Panc1 (cell line): ENCODE measurements around the gene CLCN6.

Experiments
- CTCF ChIP-seq: fragments of 450-650 bp; IDR thresholded peaks from 2 replicates; pipeline ENCODE4 v1.5.1; 2017; ENCODE audit warnings: mild to moderate bottlenecking
- POLR2AphosphoS5 ChIP-seq: IDR thresholded peaks from 2 replicates; pipeline ENCODE4 v1.6.1; 2012; ENCODE audit warnings: mild to moderate bottlenecking, low read depth, low read length, moderate library complexity
- REST ChIP-seq, 2 experiments: IDR thresholded peaks; 2 replicates each; pipeline ENCODE4 v1.6.1; 2011 to 2012; ENCODE audit warnings: low read depth in 2 of 2, control low read depth in 1 of 2, low read length in 1 of 2, mild to moderate bottlenecking in 1 of 2, moderate library complexity in 1 of 2; ENCODE audit not compliant: insufficient read depth in 1 of 2
- TCF7L2 ChIP-seq: IDR thresholded peaks from 2 replicates; pipeline ENCODE4 v1.6.1; 2011; ENCODE audit warnings: mild to moderate bottlenecking, low read depth, low read length, inconsistent platforms

GRCh38 chr1:11869650-11870207 lies 63.7 kb downstream of the CLCN6 start:
- TF ChIP-seq CTCF (no peak), POLR2AphosphoS5 (no peak), REST (IDR thresholded peaks at IDR 0.05; ENCODE audit: insufficient read depth in 1 of 2, low read depth in 2 of 2, low read length in 1 of 2) (no peak), TCF7L2 (no peak)
